Chondrocyte (in vitro differentiated cells): ENCODE measurements around the gene TRIP10. TPM values are rescaled to one million over a fixed set of nuclear protein-coding genes. Genes with fewer than 3 reads are reported as not detected.

Experiments used
- DNase-seq: peaks from one replicate; pipeline ENCODE4 v3.0.0; 2021; ENCODE audit warnings: mixed read lengths, low spot score
- H3K27ac Mint-ChIP-seq: one replicate; pipeline ENCODE4 v1.8.0; 2021; ENCODE audit warnings: mild to moderate bottlenecking, moderate library complexity, mixed read lengths; ENCODE audit not compliant: unreplicated experiment
- H3K27me3 Mint-ChIP-seq: 2 replicates; pipeline ENCODE4 v1.8.0; 2021; ENCODE audit warnings: low read depth, mixed read lengths
- H3K36me3 Mint-ChIP-seq: 2 replicates; pipeline ENCODE4 v1.8.0; 2021; ENCODE audit warnings: low read depth, mixed read lengths
- H3K4me1 Mint-ChIP-seq: 2 replicates; pipeline ENCODE4 v1.8.0; 2021; ENCODE audit warnings: low read depth, mild to moderate bottlenecking, mixed read lengths
- H3K4me3 Mint-ChIP-seq: one replicate; pipeline ENCODE4 v1.8.0; 2021; ENCODE audit warnings: mild to moderate bottlenecking, moderate library complexity, mixed read lengths; ENCODE audit not compliant: unreplicated experiment
- H3K9me3 Mint-ChIP-seq: 2 replicates; pipeline ENCODE4 v1.8.0; 2021; ENCODE audit warnings: low read depth, mixed read lengths
- CTCF ChIP-seq: fragments of 200-600 bp; sonication (generic); IDR thresholded peaks from 2 replicates; pipeline ENCODE4 v1.5.0; 2021; ENCODE audit warnings: antibody characterized with exemption, mild to moderate bottlenecking, moderate library complexity
- total RNA-seq: library from RNA; stranded (reverse); gene quantifications from 3 replicates; pipeline ENCODE4 v1.2.1, GENCODE V29; 2021

TRIP10 gene
- total RNA-seq, 1 donor from 2014 or later = 107 TPM

- DNase-seq = peak; percentile 58
- no peak overlapping the region for H3K27ac Mint-ChIP-seq
- peaks cover 11% of the 10 kb centered on the region for H3K27me3 Mint-ChIP-seq
- peaks cover 3% of the 10 kb centered on the region for H3K9me3 Mint-ChIP-seq
- H3K4me3 Mint-ChIP-seq = no peak overlapping the region
- no peaks in the 10 kb centered on the region for H3K4me1 Mint-ChIP-seq
- TF ChIP-seq CTCF = no peak
- H3K36me3 Mint-ChIP-seq = no peaks in the 10 kb centered on the region
These were observed 45.8 kb upstream of the TRIP10 start for GRCh38 chr19:6693681-6694080.

- H3K27ac Mint-ChIP-seq = no peak overlapping the region
- H3K4me1 Mint-ChIP-seq = no peaks in the 10 kb centered on the region
- no peaks in the 10 kb centered on the region for H3K9me3 Mint-ChIP-seq
- no peak overlapping the region for H3K4me3 Mint-ChIP-seq
- H3K27me3 Mint-ChIP-seq = peaks cover 11% of the 10 kb centered on the region
- DNase-seq = no peak
- no peak for TF ChIP-seq CTCF
- no peaks in the 10 kb centered on the region for H3K36me3 Mint-ChIP-seq
These were observed 45.2 kb upstream of the TRIP10 start for GRCh38 chr19:6694147-6694815.

- DNase-seq = peak; percentile 6
- H3K9me3 Mint-ChIP-seq = no peaks in the 10 kb centered on the region
- H3K36me3 Mint-ChIP-seq = no peaks in the 10 kb centered on the region
These were observed 43.1 kb upstream of the TRIP10 start for GRCh38 chr19:6696239-6696820.

GRCh38 chr19:6697291-6697690 lies 42.2 kb upstream of the TRIP10 start:
- Mint-ChIP-seq H3K9me3 (no peaks in the 10 kb centered on the region), H3K4me3 (no peak overlapping the region), H3K27me3 (peaks cover 12% of the 10 kb centered on the region), H3K36me3 (no peaks in the 10 kb centered on the region), H3K4me1 (no peaks in the 10 kb centered on the region), H3K27ac (no peak overlapping the region)
- no peak for TF ChIP-seq CTCF
- no peak for DNase-seq

More at GRCh38 chr19:6696239-6696820, 43.1 kb upstream of the TRIP10 start:
- no peak for TF ChIP-seq CTCF
- Mint-ChIP-seq H3K4me1 (no peaks in the 10 kb centered on the region), H3K27me3 (peaks cover 9% of the 10 kb centered on the region), H3K4me3 (no peak overlapping the region), H3K27ac (no peak overlapping the region)

- TF ChIP-seq CTCF = no peak
- Mint-ChIP-seq H3K36me3 (no peaks in the 10 kb centered on the region), H3K27ac (no peak overlapping the region), H3K9me3 (no peaks in the 10 kb centered on the region), H3K4me1 (no peaks in the 10 kb centered on the region), H3K27me3 (peaks cover 19% of the 10 kb centered on the region), H3K4me3 (no peak overlapping the region)
- DNase-seq = no peak
These were observed 39.5 kb upstream of the TRIP10 start for GRCh38 chr19:6699935-6700334.
